Measurements from ENCODE around the gene MRPS26.

DNA sequence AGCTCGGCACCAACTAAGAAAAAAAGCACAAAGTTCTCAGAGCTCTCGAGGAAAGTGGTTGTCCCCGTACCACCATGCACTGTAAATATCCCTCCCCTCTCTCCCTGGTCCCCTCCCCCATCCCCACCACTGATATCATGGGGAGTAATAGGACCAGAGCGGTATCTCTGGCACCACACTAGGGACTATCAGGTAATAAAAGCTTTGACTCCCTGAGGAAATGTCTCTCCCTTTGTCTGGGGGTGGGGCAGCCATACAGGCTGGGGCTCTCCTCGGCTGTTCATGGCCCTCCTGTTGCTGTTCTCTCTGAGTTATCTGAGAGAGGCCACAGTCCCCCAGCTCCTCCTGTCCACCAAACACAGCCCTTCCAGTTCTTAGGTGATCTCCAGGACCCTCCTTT, 7.4 kb upstream of the MRPS26 start:
- TF ChIP-seq CTCF (optimal IDR thresholded peaks at IDR 0.05 in 1 of 3, IDR thresholded peaks at IDR 0.05 in 1 of 3, conservative IDR thresholded peaks at IDR 0.05 in 1 of 3; ENCODE audit: extremely low read depth in 1 of 3, insufficient read depth in 2 of 3, low read length in 3 of 3) (no peak), EZH2 (IDR thresholded peaks at IDR 0.05; ENCODE audit: low read length) (no peak)

Measured in keratinocyte (primary cell).